K562 (cell line): Measurements from ENCODE around the gene MADD. TPM values are rescaled to one million over a fixed set of nuclear protein-coding genes. Genes with fewer than 3 reads are reported as not detected.

Experiments
- BACH1 ChIP-seq: fragments of 200-800 bp; sonication (Bioruptor generic); IDR thresholded peaks from 2 replicates; pipeline ENCODE4 v1.6.1; 2016; ENCODE audit warnings: missing genetic modification characterization, missing compliant biosample characterization
- CREBBP ChIP-seq: IDR thresholded peaks from one replicate; pipeline ENCODE4 v1.6.1; 2012; ENCODE audit warnings: low read depth, mild to moderate bottlenecking, control low read depth, inconsistent platforms, low read length
- E2F5 ChIP-seq: sonication (generic); formaldehyde crosslinking; IDR thresholded peaks from 2 replicates; pipeline ENCODE4 v1.8.0; 2022; ENCODE audit warnings: mild to moderate bottlenecking, missing genetic modification reagents
- IRF9 ChIP-seq: fragments of 450-650 bp; IDR thresholded peaks from 2 replicates; pipeline ENCODE4 v1.6.1; 2016; ENCODE audit warnings: missing biosample characterization, missing genetic modification characterization
- JUND ChIP-seq, 2 experiments: IDR thresholded peaks; 2 replicates in 1 of 2; 3 replicates in 1 of 2; pipeline ENCODE4 v1.6.1; 2011; ENCODE audit warnings: borderline replicate concordance in 2 of 2, low read depth in 2 of 2, low read length in 2 of 2, improper control_type of control experiment in 1 of 2, missing biosample characterization in 1 of 2, missing genetic modification characterization in 1 of 2, missing genetic modification reagents in 1 of 2
- KLF16 ChIP-seq: IDR thresholded peaks from 2 replicates; pipeline ENCODE4 v1.6.1; 2016; ENCODE audit warnings: antibody characterized with exemption
- LCOR ChIP-seq: sonication (generic); formaldehyde crosslinking; IDR thresholded peaks from 2 replicates; pipeline ENCODE4 v1.8.0; 2022; ENCODE audit warnings: mild to moderate bottlenecking, missing genetic modification reagents
- MEF2D ChIP-seq: conservative IDR thresholded peaks from 2 replicates; pipeline ENCODE4 v1.6.1; 2016; ENCODE audit warnings: low read depth, missing genetic modification characterization, missing compliant biosample characterization
- PREB ChIP-seq: sonication (generic); formaldehyde crosslinking; IDR thresholded peaks from 2 replicates; pipeline ENCODE4 v1.8.1; 2023; ENCODE audit warnings: mild to moderate bottlenecking, missing genetic modification reagents
- PYGO2 ChIP-seq: fragments of 450-650 bp; IDR thresholded peaks from 2 replicates; pipeline ENCODE4 v1.6.1; 2016; ENCODE audit warnings: mild to moderate bottlenecking, missing genetic modification characterization, moderate library complexity, missing compliant biosample characterization
- RNF219 ChIP-seq: fragments of 250-450 bp; sonication (Bioruptor Pico); IDR thresholded peaks from 2 replicates; pipeline ENCODE4 v1.5.0; 2022; ENCODE audit warnings: mild to moderate bottlenecking
- TAF9B ChIP-seq: fragments of 450-650 bp; IDR thresholded peaks from 2 replicates; pipeline ENCODE4 v1.6.1; 2018; ENCODE audit warnings: mild to moderate bottlenecking; ENCODE audit not compliant: partially characterized antibody
- TGIF2 ChIP-seq: sonication (generic); formaldehyde crosslinking; IDR thresholded peaks from 2 replicates; pipeline ENCODE4 v1.8.1; 2022; ENCODE audit warnings: mild to moderate bottlenecking, missing genetic modification reagents, moderate library complexity
- ZFPM2 ChIP-seq: fragments of 250-450 bp; sonication (Bioruptor Pico); IDR thresholded peaks from 2 replicates; pipeline ENCODE4 v1.5.1; 2022; ENCODE audit warnings: mild to moderate bottlenecking
- ZNF23 ChIP-seq: fragments of 250-450 bp; sonication (Bioruptor Pico); IDR thresholded peaks from 2 replicates; pipeline ENCODE4 v1.4.0; 2020; ENCODE audit warnings: mild to moderate bottlenecking
- ZNF3 ChIP-seq: fragments of 250-450 bp; sonication (Bioruptor Pico); IDR thresholded peaks from 2 replicates; pipeline ENCODE4 v1.5.0; 2021; ENCODE audit warnings: mild to moderate bottlenecking, moderate library complexity
- ZNF41 ChIP-seq: fragments of 250-450 bp; sonication (Bioruptor Pico); conservative IDR thresholded peaks from 2 replicates; pipeline ENCODE4 v1.4.0; 2020; ENCODE audit warnings: mild to moderate bottlenecking
- ZNF639 ChIP-seq, 2 experiments: fragments of 200-800 bp in 1 of 2; sonication (Bioruptor generic) in 1 of 2; sonication (generic) in 1 of 2; formaldehyde crosslinking in 1 of 2; IDR thresholded peaks in 1 of 2; conservative IDR thresholded peaks in 1 of 2; 2 replicates each; pipeline versions ENCODE4 v1.5.0 to v1.6.1; 2016 to 2020; ENCODE audit warnings: missing compliant biosample characterization in 1 of 2, missing genetic modification characterization in 1 of 2, missing genetic modification reagents in 1 of 2
- ZNF696 ChIP-seq: fragments of 250-450 bp; sonication (Bioruptor Pico); conservative IDR thresholded peaks from 2 replicates; pipeline ENCODE4 v1.4.0; 2020; ENCODE audit warnings: mild to moderate bottlenecking, moderate library complexity
- ZNF75A ChIP-seq: fragments of 450-650 bp; formaldehyde crosslinking; IDR thresholded peaks from 2 replicates; pipeline ENCODE4 v1.4.0; 2020; ENCODE audit warnings: mild to moderate bottlenecking
- polyA plus RNA-seq, 8 experiments: library from polyadenylated mRNA; depleted of rRNA in 4 of 8; stranded (reverse) in 5 of 8; unstranded in 3 of 8; fragments of >200 nt; fragmentation: Nextera tagmentation in 2 of 8; fragmentation: Illumina TruSeq in 1 of 8; extraction: Ambion mirVana in 2 of 8; extraction: Trizol in 1 of 8; gene quantifications; 2 replicates each; pipeline versions ENCODE4 v1.2.1 to v1.2.3, GENCODE V29; 2011 to 2014; ENCODE audit warnings: inconsistent platforms in 1 of 8, missing spikeins in 1 of 8
- total RNA-seq, 7 experiments: library from RNA; depleted of rRNA in 6 of 7; stranded (reverse); fragments of >200 nt in 6 of 7; fragmentation: Illumina TruSeq in 2 of 7; extraction: Trizol in 2 of 7; gene quantifications; 2 replicates each; pipeline versions ENCODE4 v1.2.1 to v1.2.3, GENCODE V29; 2011 to 2021; ENCODE audit warnings: low replicate concordance in 1 of 7

The MADD gene
- total and polyA plus RNA-seq, 9 of the 15 experiments (the other 6 are each of a cell fraction or from before 2014, with no cell fraction given) = 0.68 to 57.6 (median 33.6) TPM

GRCh38 chr11:47268448-47269001 lies 1.4 kb upstream of the MADD start (continued):
- TF ChIP-seq RNF219 (CRISPR knock-in tag) (no peak), BACH1 (tag) (0 out of 2 replicates have a peak, but pooled peaks have one; percentile 64), LCOR (CRISPR knock-in tag) (0 out of 2 replicates have a peak, but pooled peaks have one; percentile 11), MEF2D (tag) (no peak), ZNF23 (CRISPR knock-in tag) (no peak), ZNF3 (CRISPR knock-in tag) (no peak), ZNF75A (CRISPR knock-in tag) (peak; percentile 34; the same call in 1 of the 2 replicates), E2F5 (no peak), KLF16 (0 out of 2 replicates have a peak, but pooled peaks have one; percentile 6), IRF9 (tag) (no peak), ZNF41 (no peak; the same call in 1 of the 2 replicates), PREB (peak; percentile 41; the same call in 1 of the 2 replicates), JUND (IDR thresholded peaks at IDR 0.05; ENCODE audit: borderline replicate concordance, low read depth, low read length) (no peak), JUND (tag; IDR thresholded peaks at IDR 0.05; ENCODE audit: borderline replicate concordance, low read depth, low read length) (no peak), CREBBP (no peak), PYGO2 (tag) (no peak), ZFPM2 (CRISPR knock-in tag) (no peak), TGIF2 (CRISPR knock-in tag) (no peak), ZNF696 (CRISPR knock-in tag) (no peak), TAF9B (no peak), ZNF639 (CRISPR knock-in tag; conservative IDR thresholded peaks at IDR 0.05 in 1 of 2, IDR thresholded peaks at IDR 0.05 in 1 of 2) (peak in 1 of 2 experiments; percentile 19; a peak in 1 of 4 replicates)
